D721Med (cell line): ENCODE measurements around the gene MPV17L.
"Not testable (repeated sequence)": the region's sequence is repeated elsewhere in the genome, so short reads cannot be mapped to it uniquely, and the experiment has no call there.

Experiments
- DNase-seq: peaks from one replicate; pipeline ENCODE4 v3.0.0; 2011; ENCODE audit warnings: low spot score; ENCODE audit not compliant: insufficient read length
- FAIRE-seq: peaks from 2 replicates; lab custom pipeline; 2011; peaks lifted over from hg19 to GRCh38; lab: Jason Lieb, UNC
- TF ChIP-seq, protein P1 (sequence below): IDR thresholded peaks from 2 replicates; pipeline ENCODE4 v1.5.1; 2012; ENCODE audit warnings: mild to moderate bottlenecking, control low read depth; ENCODE audit not compliant: insufficient read depth; ENCODE audit errors: missing control alignments

The MPV17L gene

DNA sequence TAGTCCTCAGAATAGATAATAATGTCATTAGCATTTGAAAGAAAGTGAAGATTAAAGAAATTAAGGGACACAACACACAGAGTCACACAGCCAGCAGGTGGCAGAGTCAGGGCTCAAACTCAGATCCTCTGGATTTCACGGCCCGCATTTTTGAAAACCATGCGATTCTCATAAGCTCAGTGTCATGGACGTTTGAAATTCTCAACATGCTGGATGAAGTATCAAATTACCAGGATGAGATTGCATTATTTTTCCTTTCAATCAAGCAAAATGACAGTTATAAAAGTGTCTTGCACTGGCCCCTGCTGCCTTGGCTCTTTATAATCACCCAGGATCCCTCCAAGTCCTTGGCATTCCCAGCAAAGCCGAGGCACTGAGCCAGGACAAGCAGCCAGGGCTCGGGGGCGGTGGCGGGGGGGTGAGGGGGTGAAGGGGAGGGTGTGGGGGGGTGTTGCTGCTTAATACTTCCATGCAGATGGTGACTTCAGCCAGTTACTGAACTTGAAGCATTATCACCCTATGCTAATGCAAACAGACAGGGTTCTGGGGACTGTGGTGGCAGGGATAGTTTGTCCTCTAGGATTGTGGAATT, 32.2 kb downstream of the MPV17L start:
- DNase-seq (peak; percentile 36), FAIRE-seq (no peak)
- TF ChIP-seq, protein P1, sequence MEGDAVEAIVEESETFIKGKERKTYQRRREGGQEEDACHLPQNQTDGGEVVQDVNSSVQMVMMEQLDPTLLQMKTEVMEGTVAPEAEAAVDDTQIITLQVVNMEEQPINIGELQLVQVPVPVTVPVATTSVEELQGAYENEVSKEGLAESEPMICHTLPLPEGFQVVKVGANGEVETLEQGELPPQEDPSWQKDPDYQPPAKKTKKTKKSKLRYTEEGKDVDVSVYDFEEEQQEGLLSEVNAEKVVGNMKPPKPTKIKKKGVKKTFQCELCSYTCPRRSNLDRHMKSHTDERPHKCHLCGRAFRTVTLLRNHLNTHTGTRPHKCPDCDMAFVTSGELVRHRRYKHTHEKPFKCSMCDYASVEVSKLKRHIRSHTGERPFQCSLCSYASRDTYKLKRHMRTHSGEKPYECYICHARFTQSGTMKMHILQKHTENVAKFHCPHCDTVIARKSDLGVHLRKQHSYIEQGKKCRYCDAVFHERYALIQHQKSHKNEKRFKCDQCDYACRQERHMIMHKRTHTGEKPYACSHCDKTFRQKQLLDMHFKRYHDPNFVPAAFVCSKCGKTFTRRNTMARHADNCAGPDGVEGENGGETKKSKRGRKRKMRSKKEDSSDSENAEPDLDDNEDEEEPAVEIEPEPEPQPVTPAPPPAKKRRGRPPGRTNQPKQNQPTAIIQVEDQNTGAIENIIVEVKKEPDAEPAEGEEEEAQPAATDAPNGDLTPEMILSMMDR: peak; percentile 58

DNA sequence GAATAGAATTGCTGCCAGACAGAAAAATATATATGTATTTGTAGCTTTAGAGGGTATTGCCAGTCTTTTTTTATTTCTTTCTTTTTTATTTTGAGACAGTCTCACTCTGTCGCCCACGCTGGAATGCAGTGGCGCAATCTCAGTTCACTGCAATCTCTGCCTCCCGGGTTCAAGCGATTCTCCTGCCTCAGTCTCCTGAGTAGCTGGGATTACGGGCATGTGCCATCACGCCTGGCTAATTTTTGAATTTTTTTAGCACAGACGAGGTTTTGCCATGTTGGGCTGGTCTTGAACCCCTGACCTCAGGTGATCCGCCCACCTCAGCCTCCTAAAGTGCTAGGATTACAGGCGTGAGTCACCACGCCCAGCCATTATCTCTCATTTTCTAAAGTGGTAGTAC, 35.3 kb downstream of the MPV17L start:
- DNase-seq, FAIRE-seq: not testable (repeated sequence)

DNA sequence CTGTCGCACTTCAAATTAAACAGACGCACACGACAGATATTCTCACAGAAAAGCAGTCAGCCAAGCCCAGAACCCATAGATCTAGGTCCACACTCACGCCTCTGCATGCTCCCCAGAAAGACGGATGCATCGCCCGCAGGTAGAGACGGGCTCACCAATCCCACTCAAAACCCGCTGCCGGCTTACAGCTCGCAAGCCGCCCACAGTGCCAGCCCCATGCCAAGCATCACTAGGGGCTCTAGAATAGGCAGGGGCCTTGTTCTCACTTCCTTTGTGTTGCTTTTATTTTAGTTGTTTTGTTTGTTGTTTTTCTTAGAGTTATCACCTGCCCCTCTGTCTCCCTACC, 38.5 kb downstream of the MPV17L start:
- TF ChIP-seq, protein P1: no peak
- no peak for FAIRE-seq
- DNase-seq: no peak

DNA sequence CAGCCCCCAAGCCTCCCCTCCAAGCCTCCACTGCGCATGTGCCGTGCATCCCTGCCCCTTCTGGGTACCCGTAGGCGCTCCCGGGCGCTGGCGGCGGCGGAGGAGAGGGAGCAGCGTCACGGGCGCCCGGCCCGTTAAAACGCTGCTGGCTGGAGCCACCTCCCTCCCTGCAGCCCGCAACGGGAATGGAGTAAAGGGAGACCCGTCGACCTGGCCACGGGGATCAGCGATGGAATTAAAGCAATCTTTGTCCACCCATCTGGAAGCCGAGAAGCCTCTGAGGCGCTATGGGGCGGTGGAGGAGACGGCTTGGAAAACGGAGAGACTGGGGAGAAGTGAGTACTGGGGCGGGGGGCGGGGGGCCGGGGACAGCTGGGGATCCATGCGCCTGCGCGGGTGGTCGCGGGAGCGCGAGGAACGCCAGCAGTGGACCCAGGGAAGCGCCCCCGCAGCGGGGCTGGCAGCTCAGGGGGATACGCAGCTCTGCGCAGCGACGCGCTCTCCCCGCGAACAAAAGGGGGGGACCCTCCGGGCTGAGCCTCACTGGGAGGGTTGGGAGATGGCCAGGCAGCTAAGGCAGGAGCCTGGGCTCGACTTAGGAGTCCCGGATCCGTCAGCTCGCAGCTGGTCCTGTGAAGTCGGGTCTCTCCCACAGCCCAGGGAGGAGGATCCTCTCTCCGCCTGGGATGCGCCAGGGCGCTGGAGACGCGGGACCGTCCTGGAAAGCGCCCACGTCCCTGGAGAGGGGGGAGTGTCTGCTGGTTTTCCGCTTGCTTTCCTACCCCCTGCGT, 39.1 kb downstream of the MPV17L start, which contains the start of gene BMERB1:
BMERB1 (plus strand) TSS at position 164 of the 791 bp plus-strand sequence; CDS start at position 230, 66 bp downstream.
- FAIRE-seq: no peak
- TF ChIP-seq, protein P1: no peak
- DNase-seq: peak; percentile 83

DNA sequence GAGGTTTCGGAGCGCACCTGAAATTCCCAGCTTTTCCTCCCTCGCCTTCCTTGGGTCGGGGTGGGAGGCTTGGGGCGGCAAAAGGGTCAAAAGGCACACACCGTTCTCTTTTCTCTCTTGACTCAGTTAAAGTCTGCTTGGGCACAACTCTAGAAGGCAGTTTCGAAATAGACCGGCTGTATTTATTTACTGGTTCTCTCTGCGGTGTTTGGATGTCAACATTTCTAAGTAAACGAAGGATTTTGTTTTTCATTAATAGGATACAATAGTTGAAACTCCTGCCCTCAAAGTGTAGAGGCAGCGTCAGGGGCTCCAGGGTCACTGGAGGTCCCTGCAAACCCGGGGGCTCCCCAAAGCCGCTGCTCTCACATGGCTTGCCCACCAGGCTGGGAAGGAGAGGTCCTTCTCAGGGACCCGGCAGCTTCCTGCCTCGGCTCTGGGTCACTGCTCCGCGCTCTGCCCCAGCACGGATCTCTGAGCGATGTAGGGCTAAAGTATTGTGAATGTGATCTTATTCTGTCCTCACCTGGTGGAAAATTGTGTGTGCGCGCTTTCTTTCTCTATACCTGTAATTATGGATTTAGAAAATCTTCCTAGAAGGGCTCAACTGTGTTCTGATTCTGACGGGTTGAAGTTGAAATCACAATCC, 39.8 kb downstream of the MPV17L start:
- DNase-seq (no peak), FAIRE-seq (no peak)
- TF ChIP-seq, protein P1: no peak

DNA sequence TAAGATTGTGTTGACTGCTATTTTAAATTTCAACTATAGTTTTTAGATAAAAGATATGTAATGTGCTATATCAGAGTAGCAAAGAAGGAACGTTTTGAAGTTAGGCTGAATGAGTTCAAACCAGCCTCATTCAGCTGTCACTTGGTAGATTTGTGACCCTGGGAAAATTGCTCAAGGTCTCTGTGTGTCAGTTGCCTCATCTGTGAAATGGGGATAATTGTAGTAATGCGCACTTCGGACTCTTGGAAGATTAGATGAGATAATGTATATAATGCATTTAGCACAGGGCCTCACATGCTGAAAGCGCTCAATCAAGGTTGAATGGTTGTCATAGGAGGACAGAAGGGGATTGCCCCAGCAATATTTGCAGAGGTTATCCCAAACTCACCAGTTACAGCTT, 43.5 kb downstream of the MPV17L start:
- DNase-seq (no peak), FAIRE-seq (no peak)
- TF ChIP-seq, protein P1: no peak

DNA sequence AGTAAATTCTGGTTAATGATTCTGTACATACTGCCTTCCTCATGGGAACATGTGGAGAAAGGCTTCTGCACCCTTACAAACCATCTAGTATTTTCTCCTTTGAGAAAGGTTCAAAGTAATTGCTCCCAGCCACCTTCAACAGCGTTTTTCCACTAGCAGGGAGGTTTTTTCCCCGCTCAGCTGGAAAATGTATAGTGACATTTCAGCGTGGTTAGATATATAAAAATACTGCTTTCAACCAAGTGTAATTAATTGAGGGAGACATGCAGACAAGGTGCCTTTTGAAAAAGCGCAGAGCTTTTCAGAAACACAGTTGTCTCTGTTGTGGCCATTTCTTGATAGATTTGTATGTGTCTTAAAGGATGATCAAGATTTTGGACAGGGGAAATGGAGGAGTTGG, 44.0 kb downstream of the MPV17L start:
- DNase-seq: no peak
- TF ChIP-seq, protein P1: no peak
- no peak for FAIRE-seq
